CD4-positive, alpha-beta memory T cell (primary cell): Measurements from ENCODE around the gene NUP35. TPM values are rescaled to one million over a fixed set of nuclear protein-coding genes. Genes with fewer than 3 reads are reported as not detected.

Experiments
- CTCF ChIA-PET: fragments of 350-600 bp; sonication (Branson Sonifier 250); formaldehyde crosslinking; loops from one replicate; lab custom pipeline; 2021; ENCODE audit warnings: inconsistent platforms; ENCODE audit not compliant: partially characterized antibody; lab: Charles Lee
- POLR2A ChIA-PET: fragments of 350-600 bp; sonication (Branson Sonifier 250); formaldehyde crosslinking; loops from one replicate; lab custom pipeline; 2021; ENCODE audit not compliant: partially characterized antibody; lab: Charles Lee
- DNase-seq, 5 donors: peaks; one replicate each; pipeline versions ENCODE4 v3.0.0 to v3.0.0-alpha.2; 2020 to 2022; ENCODE audit warnings: mixed read lengths in 1 of 5
- H3K27ac ChIP-seq: one replicate; pipeline ENCODE4 v1.7.0; 2013; ENCODE audit warnings: low read depth, low read length
- H3K27me3 ChIP-seq: 2 replicates; pipeline ENCODE4 v1.7.0; 2013; ENCODE audit warnings: mild to moderate bottlenecking, low read length, moderate library complexity; ENCODE audit not compliant: insufficient read depth
- H3K36me3 ChIP-seq: 2 replicates; pipeline ENCODE4 v1.7.0; 2013; ENCODE audit warnings: mild to moderate bottlenecking, low read length, moderate library complexity; ENCODE audit not compliant: insufficient read depth
- H3K4me1 ChIP-seq: 2 replicates; pipeline ENCODE4 v1.7.0; 2013; ENCODE audit warnings: mild to moderate bottlenecking, low read length, moderate library complexity; ENCODE audit not compliant: insufficient read depth
- H3K4me3 ChIP-seq, 2 donors: one replicate each; pipeline ENCODE4 v1.7.0; 2013; ENCODE audit warnings: low read length in 2 of 2, mild to moderate bottlenecking in 1 of 2
- H3K9me3 ChIP-seq, 2 donors: one replicate each; pipeline ENCODE4 v1.7.0; 2013; ENCODE audit warnings: low read length in 2 of 2, control low read depth in 1 of 2; ENCODE audit not compliant: control insufficient read depth in 1 of 2
- H3K27ac Mint-ChIP-seq, 7 donors: one replicate each; pipeline ENCODE4 v1.8.0; 2020 to 2021; ENCODE audit warnings: mixed read lengths in 7 of 7, mild to moderate bottlenecking in 6 of 7, inconsistent platforms in 3 of 7, moderate library complexity in 3 of 7
- H3K27me3 Mint-ChIP-seq, 2 donors: one replicate each; pipeline ENCODE4 v1.8.0; 2020 to 2021; ENCODE audit warnings: mixed read lengths in 2 of 2
- H3K36me3 Mint-ChIP-seq, 2 donors: one replicate each; pipeline ENCODE4 v1.8.0; 2020 to 2021; ENCODE audit warnings: mixed read lengths in 2 of 2, inconsistent platforms in 1 of 2, mild to moderate bottlenecking in 1 of 2
- H3K4me1 Mint-ChIP-seq, 4 donors: one replicate each; pipeline ENCODE4 v1.8.0; 2020 to 2021; ENCODE audit warnings: mixed read lengths in 4 of 4, mild to moderate bottlenecking in 1 of 4
- H3K4me3 Mint-ChIP-seq, 8 donors: one replicate each; pipeline ENCODE4 v1.8.0; 2020 to 2021; ENCODE audit warnings: mixed read lengths in 8 of 8, mild to moderate bottlenecking in 7 of 8, moderate library complexity in 6 of 8, inconsistent platforms in 3 of 8
- H3K9me3 Mint-ChIP-seq, 8 donors: one replicate each; pipeline ENCODE4 v1.8.0; 2020 to 2021; ENCODE audit warnings: mixed read lengths in 8 of 8, mild to moderate bottlenecking in 5 of 8, inconsistent platforms in 3 of 8, moderate library complexity in 1 of 8
- intact Hi-C: fragments of 100-400 bp; cut with micrococcal nuclease; formaldehyde crosslinking; loops from one replicate; pipeline ENCODE4 v1.15.1; 2023
- polyA plus RNA-seq, 2 donors: library from polyadenylated mRNA; unstranded; fragments of 300-500 nt; fragmentation: Illumina TruSeq; gene quantifications; one replicate each; pipeline ENCODE4 v1.2.3, GENCODE V29; 2021
- total RNA-seq, 2 experiments: library from RNA; stranded (reverse); gene quantifications; one replicate each; pipeline ENCODE4 v1.2.3, GENCODE V29; 2021

Gene NUP35
- total and polyA plus RNA-seq, 4 experiments from 2014 or later = 5.1 to 24.0 (median 12.3) TPM

DNA sequence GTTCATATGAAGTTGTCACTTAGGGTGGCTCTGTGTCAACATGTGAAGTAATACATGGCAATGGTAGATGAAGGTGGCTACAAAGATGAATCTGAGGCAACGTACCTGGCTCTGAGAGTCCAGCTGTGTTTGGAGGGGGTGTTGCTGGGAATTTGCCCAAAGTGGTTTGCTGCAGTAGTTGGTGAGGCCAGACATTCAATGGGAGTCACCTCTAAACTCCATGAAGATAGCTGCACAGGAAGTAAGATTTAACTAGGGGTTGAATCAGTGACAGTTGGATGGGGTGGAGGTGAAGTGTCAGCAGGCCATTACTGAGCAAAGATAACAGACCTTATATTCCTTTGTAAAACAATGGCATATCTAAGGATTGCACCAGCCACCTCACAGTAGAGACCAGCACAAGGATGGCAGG lies 71.8 kb downstream of the NUP35 start:
- Histone ChIP-seq H3K27ac (no peak overlapping the region), H3K4me3 (no peak overlapping the region), H3K27me3 (no peaks in the 10 kb centered on the region), H3K4me1 (no peaks in the 10 kb centered on the region), H3K9me3 (no peaks in the 10 kb centered on the region), H3K36me3 (no peaks in the 10 kb centered on the region)
- Mint-ChIP-seq H3K27ac (peak overlapping the region in 1 of 7 donors; percentile 19), H3K36me3 (peaks cover 27 to 63% of the 10 kb centered on the region in 2 donors), H3K4me3 (no peak overlapping the region), H3K9me3 (no peaks in the 10 kb centered on the region), H3K27me3 (no peaks in the 10 kb centered on the region), H3K4me1 (no peaks in the 10 kb centered on the region)
- ChIA-PET CTCF (interaction anchor here (1.3 kb wide), 1 partner anchor 47 kb away, joined by 3 read pairs; no protein-coding TSS in a partner anchor), POLR2A (no interaction called here)
- DNase-seq = no peak
- intact Hi-C loops = no loop called here

DNA sequence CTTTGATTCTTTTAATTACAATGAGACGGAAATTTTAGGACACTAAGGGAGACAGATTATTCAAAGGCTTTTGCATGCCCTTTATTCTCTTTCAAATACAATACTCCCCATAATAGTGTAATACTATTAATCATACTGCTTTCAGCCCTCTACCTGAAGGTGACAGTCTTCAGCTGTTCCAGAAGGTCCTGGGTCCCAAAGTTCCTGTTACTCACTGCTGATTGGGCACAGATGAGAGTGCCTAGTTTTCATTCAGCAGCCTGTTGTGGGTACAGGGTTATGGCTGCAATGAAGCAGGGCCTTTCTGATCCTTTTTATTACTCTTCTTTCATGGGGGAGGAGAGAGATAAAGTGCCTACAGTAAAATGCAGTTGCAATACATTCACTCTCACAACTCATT lies 80.2 kb downstream of the NUP35 start:
- CTCF ChIA-PET = no interaction called here

DNA sequence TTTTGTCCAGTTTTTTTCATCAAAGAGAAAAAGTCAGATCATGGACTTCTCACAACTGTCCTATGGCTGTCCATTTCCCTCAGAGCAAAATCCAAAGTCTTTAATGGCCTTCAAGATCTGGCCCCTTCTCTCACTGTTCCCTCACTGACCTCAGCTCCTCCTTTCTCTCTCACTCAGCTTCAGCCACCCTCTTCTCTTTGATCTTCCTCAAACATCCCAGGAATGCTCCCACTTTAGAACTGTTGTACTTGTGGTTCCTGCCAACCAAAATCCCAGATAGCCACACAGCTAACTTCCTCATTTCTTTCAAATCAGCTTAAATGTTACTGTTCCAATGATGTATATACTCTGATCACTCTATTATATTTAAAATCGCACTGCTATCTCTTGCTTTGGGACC lies 82.9 kb downstream of the NUP35 start:
- CTCF ChIA-PET = interaction anchor here (1.5 kb wide), 1 partner anchor 13 kb away, joined by 3 read pairs; no protein-coding TSS in a partner anchor
- Mint-ChIP-seq H3K27ac (no peak overlapping the region), H3K4me1 (peaks cover 0 to 2% (median under 1%) of the 10 kb centered on the region in 4 donors), H3K9me3 (peaks cover 0 to 12% (median 3%) of the 10 kb centered on the region in 8 donors), H3K27me3 (no peaks in the 10 kb centered on the region), H3K36me3 (peaks cover 1 to 26% of the 10 kb centered on the region in 2 donors), H3K4me3 (no peak overlapping the region)
- DNase-seq = no peak
- Histone ChIP-seq H3K27ac (no peak overlapping the region), H3K36me3 (no peaks in the 10 kb centered on the region), H3K9me3 (no peaks in the 10 kb centered on the region), H3K4me1 (no peaks in the 10 kb centered on the region), H3K27me3 (no peaks in the 10 kb centered on the region), H3K4me3 (no peak overlapping the region)
- intact Hi-C loops = no loop called here
- POLR2A ChIA-PET = no interaction called here

More for the DNA sequence above, 80.2 kb downstream of the NUP35 start:
- H3K9me3 Mint-ChIP-seq = peaks cover 0 to 5% (median under 1%) of the 10 kb centered on the region in 8 donors
- H3K27me3 ChIP-seq = no peaks in the 10 kb centered on the region
- no peak overlapping the region for H3K27ac Mint-ChIP-seq
- H3K4me1 Mint-ChIP-seq = peaks cover 0 to 1% (median 0%) of the 10 kb centered on the region in 4 donors
- intact Hi-C loops = no loop called here
- no peaks in the 10 kb centered on the region for H3K27me3 Mint-ChIP-seq
- DNase-seq = no peak
- peaks cover 2 to 14% of the 10 kb centered on the region in 2 donors for H3K36me3 Mint-ChIP-seq
- H3K36me3 ChIP-seq = no peaks in the 10 kb centered on the region
- no peaks in the 10 kb centered on the region for H3K9me3 ChIP-seq
- no peak overlapping the region for H3K27ac ChIP-seq
- no peak overlapping the region for H3K4me3 Mint-ChIP-seq
- H3K4me3 ChIP-seq = no peak overlapping the region
- POLR2A ChIA-PET = no interaction called here
- H3K4me1 ChIP-seq = no peaks in the 10 kb centered on the region

DNA sequence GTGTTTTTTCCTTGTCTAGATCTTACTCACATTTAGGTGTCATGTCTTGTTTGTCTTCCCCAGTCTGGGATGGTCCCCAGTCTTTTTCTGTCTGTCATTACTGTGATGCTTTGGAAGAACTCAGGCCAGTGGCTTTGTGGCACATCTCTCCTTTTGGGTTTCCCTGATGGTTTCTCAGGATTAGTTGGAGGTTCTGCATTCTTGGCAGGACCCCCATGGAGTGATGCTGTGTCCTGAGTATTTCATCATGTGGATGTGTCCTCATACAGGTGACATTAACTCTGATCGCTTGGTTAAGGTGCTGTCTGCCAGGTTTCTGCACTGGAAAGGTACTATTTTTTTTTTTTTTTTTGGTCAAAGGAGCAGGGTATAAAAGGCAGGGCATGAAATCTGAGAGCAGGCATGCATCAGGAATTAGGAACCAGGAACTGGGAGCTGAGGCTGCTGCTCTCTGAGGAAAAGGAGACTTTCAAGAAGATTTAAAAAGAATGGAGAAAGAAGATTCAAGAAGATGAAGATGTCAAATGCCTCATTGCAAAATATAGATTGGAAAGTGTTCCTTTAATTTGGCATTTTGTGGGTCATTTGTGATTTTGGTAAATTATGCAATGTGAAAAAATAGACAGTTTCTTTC lies 85.3 kb downstream of the NUP35 start:
- Mint-ChIP-seq H3K36me3 (peaks cover 1 to 31% of the 10 kb centered on the region in 2 donors), H3K9me3 (peaks cover 0 to 12% (median 3%) of the 10 kb centered on the region in 8 donors), H3K4me1 (peaks cover 0 to 4% (median under 1%) of the 10 kb centered on the region in 4 donors), H3K4me3 (no peak overlapping the region), H3K27ac (no peak overlapping the region), H3K27me3 (no peaks in the 10 kb centered on the region)
- no peaks in the 10 kb centered on the region for H3K9me3 ChIP-seq
- ChIA-PET POLR2A (no interaction called here), CTCF (no interaction called here)
- intact Hi-C loops = no loop called here
- H3K27me3 ChIP-seq = no peaks in the 10 kb centered on the region
- H3K4me1 ChIP-seq = no peaks in the 10 kb centered on the region
- DNase-seq = no peak
- H3K4me3 ChIP-seq = no peak overlapping the region
- no peak overlapping the region for H3K27ac ChIP-seq
- no peaks in the 10 kb centered on the region for H3K36me3 ChIP-seq

Other genes with a start within 250 kb of the NUP35 start
- 1 to 10 TPM; 4.9 to 6.3 TPM for gene NCKAP1, start 86.0 kb upstream of the NUP35 start, total RNA-seq
- gene NCKAP1, start 86.0 kb upstream of the NUP35 start, polyA plus RNA-seq = 1 to 10 TPM in 1 of 2 donors, under 1 TPM in 1; 0.24 to 1.5 TPM
- 1 to 10 TPM; 3.3 to 3.7 TPM for gene DUSP19, start 45.7 kb upstream of the NUP35 start, total RNA-seq
- 1 to 10 TPM in 1 of 2 donors, under 1 TPM in 1; 0.49 to 1.4 TPM for gene DUSP19, start 45.7 kb upstream of the NUP35 start, polyA plus RNA-seq